CD4-positive, alpha-beta T cell treated with Interleukin-4 for 4 hours (primary cell): ENCODE data around the gene RPAP3.
A peak's percentile ranks its signal among the peaks of the same experiment; 100 is the strongest.

ENCODE experiments used
- DNase-seq: peaks from one replicate; pipeline ENCODE4 v3.0.0-alpha.2; 2020

The RPAP3 gene

GRCh38 chr12:47741340-47741703, 35.5 kb upstream of the RPAP3 start:
- peak; percentile 78 for DNase-seq

- DNase-seq, result no peak
Measured at GRCh38 chr12:47740606-47741339, 34.9 kb upstream of the RPAP3 start.

GRCh38 chr12:47739979-47740378, 34.1 kb upstream of the RPAP3 start:
- DNase-seq, result no peak

- DNase-seq, result no peak
Measured at GRCh38 chr12:47739297-47739696, 33.5 kb upstream of the RPAP3 start.

- DNase-seq, result no peak
Measured at GRCh38 chr12:47737936-47738594, 32.2 kb upstream of the RPAP3 start.

- no peak for DNase-seq
Measured at GRCh38 chr12:47736877-47737676, 31.2 kb upstream of the RPAP3 start.

GRCh38 chr12:47736216-47736615, 30.4 kb upstream of the RPAP3 start:
- DNase-seq, result no peak

- DNase-seq, result no peak
Measured at GRCh38 chr12:47735649-47736048, 29.8 kb upstream of the RPAP3 start.

GRCh38 chr12:47734725-47735480, 29.1 kb upstream of the RPAP3 start:
- no peak for DNase-seq

- no peak for DNase-seq
Measured at GRCh38 chr12:47733142-47733541, 27.3 kb upstream of the RPAP3 start.

- DNase-seq, result no peak
Measured at GRCh38 chr12:47732504-47732903, 26.7 kb upstream of the RPAP3 start.

- DNase-seq, result no peak
Measured at GRCh38 chr12:47731723-47732122, 25.9 kb upstream of the RPAP3 start.

GRCh38 chr12:47730341-47730744, 24.5 kb upstream of the RPAP3 start:
- DNase-seq, result no peak

- DNase-seq, result no peak
Measured at GRCh38 chr12:47729233-47729632, 23.4 kb upstream of the RPAP3 start.

- DNase-seq, result no peak
Measured at GRCh38 chr12:47725893-47726292, 20.1 kb upstream of the RPAP3 start.

- DNase-seq, result no peak
Measured at GRCh38 chr12:47725091-47725772, 19.4 kb upstream of the RPAP3 start, which contains the start of gene ENDOU. TSS of gene ENDOU (minus strand) at chr12:47725490. CDS start at chr12:47725413, 77 bp downstream.

- no peak for DNase-seq
Measured at GRCh38 chr12:47722941-47723631, 17.3 kb upstream of the RPAP3 start.

GRCh38 chr12:47722136-47722834, 16.5 kb upstream of the RPAP3 start:
- no peak for DNase-seq

GRCh38 chr12:47721431-47721973, 15.7 kb upstream of the RPAP3 start:
- DNase-seq, result no peak

GRCh38 chr12:47718531-47718930, 12.7 kb upstream of the RPAP3 start:
- no peak for DNase-seq
